AG04450 (cell line): ENCODE measurements around the gene OR2T3. TPM values are rescaled to one million over a fixed set of nuclear protein-coding genes. Genes with fewer than 3 reads are reported as not detected.
"Not testable (repeated sequence)": the region's sequence is repeated elsewhere in the genome, so short reads cannot be mapped to it uniquely, and the experiment has no call there.

Experiments
- CTCF ChIA-PET: fragments of 300-600, 350-600 bp; formaldehyde crosslinking; extraction: SDS; loops from one replicate; lab custom pipeline; 2022; ENCODE audit warnings: antibody characterized with exemption, inconsistent platforms; lab: Charles Lee
- POLR2A ChIA-PET: fragments of 350-600 bp; formaldehyde crosslinking; extraction: SDS; loops from one replicate; lab custom pipeline; 2021; ENCODE audit warnings: antibody characterized with exemption, inconsistent platforms; lab: Yijun Ruan, JAX
- DNase-seq: peaks from one replicate; pipeline ENCODE4 v3.0.0-alpha.2; 2011; ENCODE audit warnings: low read depth, low spot score
- H3K27ac ChIP-seq: one replicate; pipeline ENCODE4 v1.5.1; 2012; ENCODE audit warnings: low read depth, low read length, control low read depth
- H3K27me3 ChIP-seq: one replicate; pipeline ENCODE4 v1.6.0; 2012; ENCODE audit warnings: low read length; ENCODE audit not compliant: control insufficient read depth, insufficient read depth
- H3K4me3 ChIP-seq: 2 replicates; pipeline ENCODE4 v1.5.1; 2011; ENCODE audit warnings: mild to moderate bottlenecking, low read depth, low read length, control low read depth
- H3K9me3 ChIP-seq: 2 replicates; pipeline ENCODE4 v1.5.1; 2012; ENCODE audit warnings: low read length; ENCODE audit not compliant: control insufficient read depth, insufficient read depth
- CTCF ChIP-seq: IDR thresholded peaks from 2 replicates; pipeline ENCODE4 v1.5.1; 2011; ENCODE audit warnings: low read depth, low read length, control low read depth, inconsistent platforms
- polyA plus RNA-seq: library from polyadenylated mRNA; depleted of rRNA; stranded (reverse); fragments of >200 nt; gene quantifications from 2 replicates; pipeline ENCODE4 v1.2.3, GENCODE V29; 2011

OR2T3 gene
- polyA plus RNA-seq, 1 experiment, result not detected

DNA sequence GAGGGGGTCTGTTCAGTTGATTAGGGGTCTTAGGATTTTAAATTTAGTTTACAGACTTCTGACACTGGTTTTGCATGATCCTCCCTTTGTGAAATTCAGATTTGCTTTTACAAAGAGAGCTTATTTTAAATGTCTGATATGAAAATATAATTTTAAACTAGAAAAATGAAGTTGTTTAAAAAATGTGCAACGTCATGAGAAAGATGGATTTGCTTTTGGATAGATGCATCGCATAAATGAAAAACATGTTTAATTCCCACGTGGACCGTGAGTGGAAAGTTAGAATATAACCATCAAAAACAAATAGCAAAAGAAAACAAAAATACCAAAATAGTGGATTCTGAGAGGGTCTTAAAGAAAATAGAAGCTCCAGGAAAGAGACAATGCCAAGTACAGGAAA is 2.0 kb upstream of the OR2T3 start:
- no peak overlapping the region for H3K4me3 ChIP-seq
- ChIA-PET POLR2A (no interaction called here), CTCF (no interaction called here)
- H3K27ac ChIP-seq, result no peak overlapping the region
- no peak for TF ChIP-seq CTCF
- DNase-seq, result no peak
- H3K27me3 ChIP-seq, result no peaks in the 10 kb centered on the region
- H3K9me3 ChIP-seq, result peaks cover 9% of the 10 kb centered on the region; the same call in 1 of the 2 replicates

DNA sequence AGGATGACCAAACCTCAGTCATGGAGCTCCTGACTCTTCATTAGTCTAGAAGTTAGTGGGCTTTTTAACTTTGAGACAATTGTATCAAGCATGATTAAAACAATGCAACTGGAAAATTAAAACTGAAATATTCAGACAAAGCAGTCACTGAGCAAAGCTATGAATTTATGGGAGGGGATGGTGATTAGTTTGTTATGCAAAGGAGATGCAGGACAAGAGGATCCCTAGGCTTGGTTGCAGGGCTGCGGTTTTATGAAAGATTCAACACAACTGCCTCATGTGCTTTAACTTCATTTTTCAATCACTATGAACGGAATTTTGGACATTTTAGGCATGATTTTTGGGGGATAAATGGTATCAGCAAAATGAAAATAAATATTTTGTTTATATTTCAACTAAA is 1.0 kb upstream of the OR2T3 start:
- POLR2A ChIA-PET, H3K27me3 ChIP-seq, CTCF ChIA-PET: not testable (repeated sequence)

DNA sequence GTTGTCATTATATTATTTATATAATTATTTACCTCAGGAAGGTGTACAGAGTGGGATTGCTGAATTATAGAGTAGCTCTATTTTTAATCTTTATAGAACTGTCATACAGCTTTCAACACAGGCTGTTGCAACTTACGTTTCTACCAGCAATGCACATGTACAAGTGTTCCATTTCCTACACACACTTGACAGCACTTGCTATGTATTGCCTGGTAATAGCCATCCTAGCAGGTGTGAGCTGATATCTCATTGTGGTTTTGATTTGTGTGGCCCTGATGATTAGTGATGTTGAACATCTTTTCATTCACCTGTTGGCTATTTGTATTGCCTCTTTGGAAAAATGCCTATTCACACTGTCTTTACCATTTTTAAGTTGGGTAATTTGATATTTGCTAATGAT is 2.5 kb downstream of the OR2T3 start:
- DNase-seq, POLR2A ChIA-PET, CTCF ChIA-PET, H3K9me3 ChIP-seq, H3K27me3 ChIP-seq, H3K4me3 ChIP-seq, H3K27ac ChIP-seq: not testable (repeated sequence)

More for the DNA sequence above, 1.0 kb upstream of the OR2T3 start:
- not testable (repeated sequence) for H3K9me3 ChIP-seq, H3K4me3 ChIP-seq, DNase-seq, H3K27ac ChIP-seq

DNA sequence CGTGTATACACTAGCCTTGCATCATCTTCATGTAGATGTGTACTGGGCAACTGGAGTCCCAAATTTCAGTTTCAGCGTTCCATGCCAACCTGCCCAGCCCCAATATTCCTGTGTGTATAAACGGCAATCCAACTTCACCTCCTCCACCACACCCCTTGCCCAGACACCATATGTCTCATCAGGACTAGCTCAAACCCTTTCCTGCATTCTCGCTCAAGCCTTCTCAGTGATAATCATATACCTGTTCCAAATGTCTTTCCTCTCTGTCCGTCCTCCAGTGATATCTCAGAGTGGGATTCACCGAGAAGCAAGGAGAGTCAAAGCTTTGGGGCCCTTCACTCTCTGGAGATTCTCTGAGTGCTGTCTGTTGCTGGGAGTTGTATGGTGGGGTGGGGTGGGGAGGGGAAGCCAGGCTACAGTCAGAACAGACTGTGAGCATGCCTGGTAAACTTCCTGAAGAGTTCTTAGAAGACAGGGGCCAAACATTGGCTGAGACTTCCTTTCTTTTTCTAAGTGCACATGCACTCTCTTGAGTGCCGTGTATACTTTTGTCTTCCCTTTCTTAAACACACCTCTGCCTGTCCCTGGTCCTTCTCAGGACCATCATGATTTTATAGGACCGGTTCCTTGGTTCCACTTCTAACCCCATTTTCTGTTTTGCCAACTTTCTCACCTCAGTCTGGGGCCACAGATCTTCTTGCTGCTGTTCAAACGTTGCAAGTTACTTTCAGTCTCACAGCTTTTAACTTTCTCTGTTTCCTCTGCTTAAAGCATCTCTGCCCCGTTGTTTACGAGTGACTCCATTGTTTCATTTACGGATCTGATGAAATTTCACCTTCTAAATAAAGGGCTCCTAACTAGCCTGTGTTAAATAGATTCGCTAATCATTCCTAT is 8.8 kb downstream of the OR2T3 start:
- DNase-seq, H3K27ac ChIP-seq, H3K27me3 ChIP-seq, H3K9me3 ChIP-seq, POLR2A ChIA-PET, H3K4me3 ChIP-seq: not testable (repeated sequence)
- CTCF ChIA-PET, result interaction anchor here (0.6 kb wide), 1 partner anchor 425 kb away, joined by 3 read pairs; no protein-coding TSS in a partner anchor

DNA sequence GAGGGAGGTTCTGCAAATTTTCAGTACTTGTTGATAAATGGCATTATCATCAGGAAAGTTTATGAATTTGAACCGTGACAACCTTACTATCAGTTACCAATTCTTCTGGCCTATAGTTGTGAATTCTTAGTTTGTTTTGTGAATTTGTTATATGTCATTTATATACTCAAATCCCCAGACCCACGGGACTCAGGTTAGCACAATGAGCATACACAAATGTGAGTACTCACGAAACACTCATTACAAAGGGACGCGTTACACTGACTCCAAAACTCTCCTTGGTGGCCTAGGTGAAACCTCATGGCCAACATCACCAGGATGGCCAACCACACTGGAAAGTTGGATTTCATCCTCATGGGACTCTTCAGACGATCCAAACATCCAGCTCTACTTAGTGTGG is 15.1 kb downstream of the OR2T3 start, which contains the start of gene OR2T5:
OR2T5 (plus strand) TSS at position 301 of the 400 bp plus-strand sequence; CDS start at position 301, 0 bp downstream.
- H3K4me3 ChIP-seq, H3K27ac ChIP-seq, CTCF ChIA-PET, POLR2A ChIA-PET, DNase-seq, H3K9me3 ChIP-seq, H3K27me3 ChIP-seq: not testable (repeated sequence)

GRCh38 chr1:248496661-248497060 is 23.5 kb downstream of the OR2T3 start:
- H3K9me3 ChIP-seq, POLR2A ChIA-PET, DNase-seq, H3K27me3 ChIP-seq, H3K27ac ChIP-seq, H3K4me3 ChIP-seq, CTCF ChIA-PET: not testable (repeated sequence)

- DNase-seq, H3K27me3 ChIP-seq, H3K9me3 ChIP-seq, H3K27ac ChIP-seq, CTCF ChIA-PET, H3K4me3 ChIP-seq, POLR2A ChIA-PET: not testable (repeated sequence)
Observed at GRCh38 chr1:248500305-248501035, 27.3 kb downstream of the OR2T3 start.

DNA sequence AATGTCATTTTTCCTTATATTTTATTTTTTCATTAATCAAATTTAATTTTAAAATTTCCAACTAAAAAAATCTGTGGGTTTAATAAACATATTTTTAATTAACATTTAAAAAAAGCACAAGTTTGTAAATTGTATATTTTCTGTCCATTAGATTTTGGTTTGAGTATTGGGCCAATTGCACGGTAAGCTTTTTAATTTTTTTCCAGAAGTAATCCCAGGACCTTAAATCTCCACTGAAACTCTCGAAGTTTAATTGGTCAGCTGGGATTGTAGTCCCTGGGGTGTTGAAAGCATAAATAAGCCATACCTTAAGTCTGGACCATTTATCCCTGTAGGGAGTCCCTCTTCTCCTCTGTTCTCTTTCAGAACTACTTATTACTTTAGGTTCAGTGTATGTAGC is 34.6 kb downstream of the OR2T3 start, which contains the start of gene OR2G6:
OR2G6 (plus strand) TSS at position 301 of the 400 bp plus-strand sequence. CDS start 13,574 bp downstream, outside the sequence.
- CTCF ChIA-PET, H3K27me3 ChIP-seq, H3K27ac ChIP-seq, POLR2A ChIA-PET, H3K9me3 ChIP-seq, DNase-seq, H3K4me3 ChIP-seq: not testable (repeated sequence)

DNA sequence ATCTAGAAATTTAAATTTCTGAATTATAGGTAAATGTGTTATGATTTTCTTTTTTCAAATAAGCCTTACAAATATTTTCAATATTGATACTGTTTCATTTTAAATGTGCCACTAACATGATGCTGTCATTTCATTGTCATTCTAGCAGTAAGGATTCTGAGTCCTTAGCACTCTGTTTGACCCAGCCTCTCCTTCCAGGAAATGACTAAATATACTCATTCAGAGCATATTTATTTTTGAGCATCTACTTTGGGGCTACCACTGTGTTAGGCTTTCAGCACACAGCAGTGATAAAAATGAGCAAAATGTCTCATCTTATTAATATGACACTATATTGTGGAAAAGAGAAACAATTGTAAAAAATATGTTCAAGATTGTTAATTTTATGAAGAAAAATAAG is 37.1 kb downstream of the OR2T3 start:
- POLR2A ChIA-PET, H3K9me3 ChIP-seq, H3K27ac ChIP-seq, DNase-seq, H3K27me3 ChIP-seq, CTCF ChIA-PET, H3K4me3 ChIP-seq: not testable (repeated sequence)
